B cell (primary cell): ENCODE data around the gene S1PR2. TPM values are rescaled to one million over a fixed set of nuclear protein-coding genes. Genes with fewer than 3 reads are reported as not detected.

Experiments
- ATAC-seq: fragments of 200-7000 bp; cut with Tn5 transposase; one replicate; pipeline ENCODE4 v1.10.0; 2021; ENCODE audit warnings: low read depth, mild to moderate bottlenecking, moderate number of reproducible peaks, moderate library complexity
- CTCF ChIA-PET: fragments of 350-600 bp; sonication (Branson Sonifier 250); formaldehyde crosslinking; loops from one replicate; lab custom pipeline; 2021; ENCODE audit warnings: antibody characterized with exemption, inconsistent platforms; lab: Charles Lee
- POLR2A ChIA-PET: fragments of 350-600 bp; sonication (Branson Sonifier 250); formaldehyde crosslinking; loops from one replicate; lab custom pipeline; 2021; ENCODE audit warnings: antibody characterized with exemption; lab: Charles Lee
- DNase-seq: peaks from one replicate; pipeline ENCODE4 v3.0.0; 2013
- H2AFZ ChIP-seq: 2 replicates; pipeline ENCODE4 v1.6.1; 2012; ENCODE audit warnings: mild to moderate bottlenecking, low read depth, low read length; ENCODE audit not compliant: insufficient read depth, poor library complexity, severe bottlenecking
- H3K27ac ChIP-seq, 2 donors: 1 replicate in 1 of 2; 2 replicates in 1 of 2; pipeline ENCODE4 v1.5.1; 2012 to 2013; ENCODE audit warnings: low read length in 2 of 2, mild to moderate bottlenecking in 2 of 2, moderate library complexity in 1 of 2
- H3K27me3 ChIP-seq, 4 experiments: fragments of 200-600 bp in 1 of 4; sonication (generic) in 1 of 4; replicated peaks in 1 of 4; 1 replicate in 2 of 4; 2 replicates in 2 of 4; pipeline versions ENCODE4 v1.6.1 to v1.7.0; 2013 to 2016; ENCODE audit warnings: low read length in 3 of 4, mild to moderate bottlenecking in 2 of 4, mixed read lengths in 1 of 4, moderate library complexity in 1 of 4; ENCODE audit not compliant: insufficient read depth in 4 of 4, control insufficient read depth in 3 of 4; ENCODE audit errors: control extremely low read depth in 1 of 4
- H3K36me3 ChIP-seq, 2 experiments: replicated peaks in 1 of 2; 1 replicate in 1 of 2; 2 replicates in 1 of 2; pipeline versions ENCODE4 v1.6.1 to v1.7.1; 2013; ENCODE audit warnings: low read length in 1 of 2; ENCODE audit not compliant: insufficient read depth in 2 of 2, control insufficient read depth in 1 of 2; ENCODE audit errors: control extremely low read depth in 1 of 2, extremely low read depth in 1 of 2
- H3K4me1 ChIP-seq, 2 donors: fragments of 200-600 bp in 1 of 2; sonication (generic) in 1 of 2; 1 replicate in 1 of 2; 2 replicates in 1 of 2; pipeline versions ENCODE4 v1.5.1 to v1.6.1; 2013 to 2017; ENCODE audit warnings: low read length in 2 of 2; ENCODE audit not compliant: control insufficient read depth in 2 of 2, insufficient read depth in 2 of 2
- H3K4me2 ChIP-seq: replicated peaks from 2 replicates; pipeline ENCODE3; 2012; ENCODE audit warnings: mild to moderate bottlenecking, low read depth, low read length; ENCODE audit not compliant: poor library complexity, severe bottlenecking
- H3K4me3 ChIP-seq, 5 experiments: fragments of 200-600 bp in 1 of 5; sonication (generic) in 1 of 5; 1 replicate in 3 of 5; 2 replicates in 2 of 5; pipeline versions ENCODE4 v1.5.1 to v1.7.0; 2011 to 2016; ENCODE audit warnings: low read length in 4 of 5, mild to moderate bottlenecking in 4 of 5, low read depth in 2 of 5, control low read depth in 1 of 5, moderate library complexity in 1 of 5; ENCODE audit not compliant: insufficient read depth in 1 of 5; ENCODE audit errors: control extremely low read depth in 1 of 5, extremely low read depth in 1 of 5
- H3K79me2 ChIP-seq: fragments of 200-600 bp; sonication (generic); one replicate; pipeline ENCODE4 v1.6.0; 2016; ENCODE audit warnings: low read length; ENCODE audit not compliant: control insufficient read depth, insufficient read depth
- H3K9ac ChIP-seq: fragments of 200-600 bp; sonication (generic); 2 replicates; pipeline ENCODE4 v1.6.1; 2017; ENCODE audit warnings: mild to moderate bottlenecking, low read length, moderate library complexity
- H3K9me3 ChIP-seq, 3 donors: one replicate each; pipeline versions ENCODE4 v1.6.1 to v1.7.1; 2013; ENCODE audit warnings: low read length in 2 of 3; ENCODE audit not compliant: control insufficient read depth in 2 of 3, insufficient read depth in 1 of 3; ENCODE audit errors: control extremely low read depth in 1 of 3
- H4K20me1 ChIP-seq: 2 replicates; pipeline ENCODE4 v1.6.0; 2012; ENCODE audit warnings: mild to moderate bottlenecking, low read length; ENCODE audit not compliant: insufficient read depth, control insufficient read depth, poor library complexity, severe bottlenecking
- H3K27ac Mint-ChIP-seq: one replicate; pipeline ENCODE4 v1.8.0; 2021; ENCODE audit warnings: mixed read lengths
- H3K27me3 Mint-ChIP-seq: one replicate; pipeline ENCODE4 v1.8.0; 2021; ENCODE audit warnings: mixed read lengths
- H3K4me1 Mint-ChIP-seq: one replicate; pipeline ENCODE4 v1.8.0; 2021; ENCODE audit warnings: mixed read lengths
- H3K4me3 Mint-ChIP-seq: one replicate; pipeline ENCODE4 v1.8.0; 2021; ENCODE audit warnings: mixed read lengths
- H3K9me3 Mint-ChIP-seq: one replicate; pipeline ENCODE4 v1.8.0; 2022; ENCODE audit warnings: mixed read lengths; ENCODE audit not compliant: insufficient read depth
- EZH2 ChIP-seq: IDR thresholded peaks from 2 replicates; pipeline ENCODE4 v1.6.1; 2012; ENCODE audit warnings: borderline replicate concordance, low read depth, mild to moderate bottlenecking, moderate library complexity, low read length; ENCODE audit not compliant: insufficient read depth, poor library complexity, severe bottlenecking
- WGBS: methylation state at CpG from one replicate; pipeline ENCODE4 v1.1.5; 2013; ENCODE audit warnings: missing lambda C conversion rate; ENCODE audit not compliant: insufficient coverage; 5-methylcytosine and 5-hydroxymethylcytosine counted together
- intact Hi-C: fragments of 100-400 bp; cut with micrococcal nuclease; formaldehyde crosslinking; loops from one replicate; pipeline ENCODE4 v1.10.0; 2022
- polyA plus RNA-seq: library from polyadenylated mRNA; depleted of rRNA; stranded (reverse); fragments of >200 nt; gene quantifications from 2 replicates; pipeline ENCODE4 v1.2.3, GENCODE V29; 2012
- total RNA-seq, 2 donors: library from RNA; stranded (reverse); fragments of 120-200 nt in 1 of 2; gene quantifications; 1 replicate in 1 of 2; 2 replicates in 1 of 2; pipeline versions ENCODE4 v1.2.3 to v1.2.4, GENCODE V29; 2013 to 2022
- TF ChIP-seq, protein P1 (sequence below): fragments of 200-600 bp; IDR thresholded peaks from one replicate; pipeline ENCODE4 v1.8.0; 2022; ENCODE audit warnings: antibody characterized with exemption, mild to moderate bottlenecking

S1PR2 gene
- total and polyA plus RNA-seq, 2 donors (not counting 1 experiment from before 2014, with no cell fraction given): 1.8 to 4.4 TPM

DNA sequence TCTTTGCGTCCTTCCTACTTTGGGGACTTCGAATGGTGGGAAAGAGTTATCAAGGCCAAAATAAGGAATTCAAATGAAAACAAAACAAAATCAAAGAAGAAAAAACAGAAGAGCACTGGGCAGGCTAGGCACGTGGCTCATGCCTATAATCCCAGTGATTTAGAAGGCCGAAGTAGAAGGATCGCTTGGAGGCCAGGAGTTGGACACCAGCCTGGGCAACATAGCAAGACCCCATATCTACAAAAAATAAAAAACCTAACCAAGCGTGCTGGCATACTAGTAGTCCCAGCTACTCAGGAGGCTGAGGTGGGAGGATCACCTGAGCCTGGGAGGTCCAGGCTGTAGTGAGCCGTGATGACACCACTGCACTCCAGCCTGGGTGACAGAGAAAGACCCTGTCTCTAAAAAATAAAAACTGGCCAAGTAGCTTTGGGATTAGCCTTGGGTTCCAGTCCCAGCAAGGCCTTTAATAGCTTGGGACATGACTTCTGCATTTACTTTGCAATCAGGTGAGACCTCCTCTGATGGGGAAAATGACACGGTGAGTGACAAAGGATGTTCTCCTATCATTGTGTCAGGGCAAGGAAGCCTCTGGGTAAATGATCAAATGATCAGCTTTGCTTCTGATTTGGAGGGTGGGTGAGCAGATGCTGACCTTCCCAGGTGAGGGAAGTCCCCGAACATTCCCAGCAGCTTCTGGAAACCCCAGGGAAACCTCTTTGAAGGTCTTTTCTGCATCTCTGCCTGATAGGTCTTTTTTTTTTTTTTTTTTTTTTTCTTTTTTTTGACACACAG is 46.9 kb upstream of the S1PR2 start:
- Mint-ChIP-seq H3K4me1 (peaks cover 17% of the 10 kb centered on the region), H3K27me3 (no peaks in the 10 kb centered on the region), H3K4me3 (no peak overlapping the region), H3K27ac (no peak overlapping the region), H3K9me3 (no peaks in the 10 kb centered on the region)
- Histone ChIP-seq H3K79me2 (no peaks in the 10 kb centered on the region), H4K20me1 (no peaks in the 10 kb centered on the region), H3K27ac (no peak overlapping the region), H3K9me3 (no peaks in the 10 kb centered on the region), H3K4me3 (no peak overlapping the region), H3K4me2 (no peak overlapping the region), H3K4me1 (peaks cover 4 to 6% of the 10 kb centered on the region in 2 donors), H2AFZ (no peak overlapping the region), H3K36me3 (peaks cover 0 to 12% of the 10 kb centered on the region in 2 experiments), H3K9ac (no peak overlapping the region), H3K27me3 (no peaks in the 10 kb centered on the region)
- no peak for ATAC-seq
- POLR2A ChIA-PET: interaction anchor here (0.6 to 0.7 kb wide), 2 partner anchors 8 to 12 kb away, joined by 3 to 10 read pairs; partner anchors contain the start of genes ICAM4 and ICAM5
- 89% methylated on average over 4 of the region's 9 CpGs for WGBS
- intact Hi-C loops: no loop called here
- TF ChIP-seq, protein P1, sequence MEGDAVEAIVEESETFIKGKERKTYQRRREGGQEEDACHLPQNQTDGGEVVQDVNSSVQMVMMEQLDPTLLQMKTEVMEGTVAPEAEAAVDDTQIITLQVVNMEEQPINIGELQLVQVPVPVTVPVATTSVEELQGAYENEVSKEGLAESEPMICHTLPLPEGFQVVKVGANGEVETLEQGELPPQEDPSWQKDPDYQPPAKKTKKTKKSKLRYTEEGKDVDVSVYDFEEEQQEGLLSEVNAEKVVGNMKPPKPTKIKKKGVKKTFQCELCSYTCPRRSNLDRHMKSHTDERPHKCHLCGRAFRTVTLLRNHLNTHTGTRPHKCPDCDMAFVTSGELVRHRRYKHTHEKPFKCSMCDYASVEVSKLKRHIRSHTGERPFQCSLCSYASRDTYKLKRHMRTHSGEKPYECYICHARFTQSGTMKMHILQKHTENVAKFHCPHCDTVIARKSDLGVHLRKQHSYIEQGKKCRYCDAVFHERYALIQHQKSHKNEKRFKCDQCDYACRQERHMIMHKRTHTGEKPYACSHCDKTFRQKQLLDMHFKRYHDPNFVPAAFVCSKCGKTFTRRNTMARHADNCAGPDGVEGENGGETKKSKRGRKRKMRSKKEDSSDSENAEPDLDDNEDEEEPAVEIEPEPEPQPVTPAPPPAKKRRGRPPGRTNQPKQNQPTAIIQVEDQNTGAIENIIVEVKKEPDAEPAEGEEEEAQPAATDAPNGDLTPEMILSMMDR: no peak
- no peak for TF ChIP-seq EZH2
- CTCF ChIA-PET: interaction anchor here (0.5 to 1.5 kb wide), 7 partner anchors 8 to 113 kb away, joined by 3 to 9 read pairs (median 4); no protein-coding TSS in a partner anchor
- peak; percentile 40 for DNase-seq

DNA sequence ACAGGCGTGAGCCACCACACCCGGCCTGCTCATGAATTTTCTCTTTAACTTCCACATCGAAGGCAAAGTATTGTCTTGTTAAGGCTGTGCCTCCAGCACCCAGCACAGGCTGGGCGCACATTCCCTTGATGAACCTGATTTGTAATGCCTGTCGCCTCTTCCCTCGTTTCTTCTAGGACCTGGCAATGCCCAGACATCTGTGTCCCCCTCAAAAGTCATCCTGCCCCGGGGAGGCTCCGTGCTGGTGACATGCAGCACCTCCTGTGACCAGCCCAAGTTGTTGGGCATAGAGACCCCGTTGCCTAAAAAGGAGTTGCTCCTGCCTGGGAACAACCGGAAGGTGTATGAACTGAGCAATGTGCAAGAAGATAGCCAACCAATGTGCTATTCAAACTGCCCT is 43.5 kb upstream of the S1PR2 start:
- 94% methylated on average over 10 of the region's 10 CpGs for WGBS
- H3K36me3 ChIP-seq: peaks cover 0 to 11% of the 10 kb centered on the region in 2 experiments
- no peaks in the 10 kb centered on the region for H4K20me1 ChIP-seq
- peak; percentile 25 for DNase-seq
- ChIA-PET POLR2A (interaction anchor here (0.7 kb wide), 1 partner anchor 104 kb away, joined by 7 read pairs; no protein-coding TSS in a partner anchor), CTCF (interaction anchor here (1.5 to 7.9 kb wide), 3 partner anchors 14 to 116 kb away, joined by 7 to 116 read pairs (median 8); partner anchors contain the start of genes ICAM4 and ICAM5)
- no peak for ATAC-seq
- intact Hi-C loops: no loop called here
- H3K27ac ChIP-seq: no peak overlapping the region
- H3K27me3 ChIP-seq: no peaks in the 10 kb centered on the region
- no peaks in the 10 kb centered on the region for H3K9me3 ChIP-seq
- peak overlapping the region; percentile 11 for H3K4me3 Mint-ChIP-seq
- no peaks in the 10 kb centered on the region for H3K27me3 Mint-ChIP-seq
- no peak overlapping the region for H2AFZ ChIP-seq
- no peaks in the 10 kb centered on the region for H3K9me3 Mint-ChIP-seq
- H3K4me3 ChIP-seq: no peak overlapping the region
- TF ChIP-seq EZH2: no peak
- TF ChIP-seq, protein P1: no peak
- H3K4me2 ChIP-seq: no peak overlapping the region
- H3K4me1 ChIP-seq: peaks cover 13 to 35% of the 10 kb centered on the region in 2 donors
- peaks cover 35% of the 10 kb centered on the region for H3K4me1 Mint-ChIP-seq
- peak overlapping the region; percentile 72 for H3K27ac Mint-ChIP-seq
- no peaks in the 10 kb centered on the region for H3K79me2 ChIP-seq
- no peak overlapping the region for H3K9ac ChIP-seq
